Hepatic stellate cell (primary cell): Measurements from ENCODE around the gene DTX1.

ENCODE experiments used
- DNase-seq: peaks from one replicate; pipeline ENCODE4 v3.0.0; 2011; ENCODE audit warnings: low spot score

Gene DTX1

GRCh38 chr12:113095405-113095804, 38.9 kb downstream of the DTX1 start:
- no peak for DNase-seq

GRCh38 chr12:113096675-113097461, 40.3 kb downstream of the DTX1 start:
- DNase-seq, result no peak

- DNase-seq, result peak; percentile 63
These were observed 41.3 kb downstream of the DTX1 start for GRCh38 chr12:113097716-113098440.

- peak; percentile 90 for DNase-seq
These were observed 42.0 kb downstream of the DTX1 start for GRCh38 chr12:113098441-113099028.

- DNase-seq, result no peak
These were observed 42.8 kb downstream of the DTX1 start for GRCh38 chr12:113099364-113099763.

GRCh38 chr12:113099764-113100163, 43.2 kb downstream of the DTX1 start:
- no peak for DNase-seq

GRCh38 chr12:113101751-113102150, 45.2 kb downstream of the DTX1 start:
- DNase-seq, result no peak

GRCh38 chr12:113102811-113103210, 46.3 kb downstream of the DTX1 start:
- DNase-seq, result no peak

- DNase-seq, result no peak
These were observed 47.4 kb downstream of the DTX1 start for GRCh38 chr12:113103756-113104450.

GRCh38 chr12:113104953-113105510, 48.5 kb downstream of the DTX1 start:
- no peak for DNase-seq

- no peak for DNase-seq
These were observed 49.2 kb downstream of the DTX1 start for GRCh38 chr12:113105606-113106271.

- no peak for DNase-seq
These were observed 49.8 kb downstream of the DTX1 start for GRCh38 chr12:113106361-113106760.

GRCh38 chr12:113108308-113108707, 51.8 kb downstream of the DTX1 start:
- no peak for DNase-seq

- no peak for DNase-seq
These were observed 52.8 kb downstream of the DTX1 start for GRCh38 chr12:113109360-113109759.

GRCh38 chr12:113109872-113110599, 53.5 kb downstream of the DTX1 start:
- no peak for DNase-seq

- no peak for DNase-seq
These were observed 54.7 kb downstream of the DTX1 start for GRCh38 chr12:113111247-113111646.

- DNase-seq, result no peak
These were observed 55.7 kb downstream of the DTX1 start for GRCh38 chr12:113112043-113112899.

GRCh38 chr12:113113397-113113796, 56.9 kb downstream of the DTX1 start:
- no peak for DNase-seq

GRCh38 chr12:113114447-113115178, 58.1 kb downstream of the DTX1 start:
- no peak for DNase-seq
